NAMALWA (cell line): ENCODE results near the gene RHOBTB3.

Experiments
- DNase-seq: peaks from one replicate; pipeline ENCODE4 v3.0.0-alpha.2; 2015; ENCODE audit warnings: low spot score

RHOBTB3 gene

GRCh38 chr5:95768731-95769130, 37.6 kb downstream of the RHOBTB3 start:
- no peak for DNase-seq

GRCh38 chr5:95770830-95771708, 39.9 kb downstream of the RHOBTB3 start:
- no peak for DNase-seq

- DNase-seq = no peak
These were observed 40.8 kb downstream of the RHOBTB3 start for GRCh38 chr5:95771892-95772291.

- DNase-seq = no peak
These were observed 42.4 kb downstream of the RHOBTB3 start for GRCh38 chr5:95773335-95774059.

GRCh38 chr5:95777441-95777840, 46.3 kb downstream of the RHOBTB3 start:
- DNase-seq = no peak

- DNase-seq = no peak
These were observed 47.7 kb downstream of the RHOBTB3 start for GRCh38 chr5:95778713-95779436.

GRCh38 chr5:95779611-95780010, 48.5 kb downstream of the RHOBTB3 start:
- DNase-seq = no peak

- DNase-seq = no peak
These were observed 49.5 kb downstream of the RHOBTB3 start for GRCh38 chr5:95780597-95780996.

GRCh38 chr5:95781101-95781583, 50.0 kb downstream of the RHOBTB3 start:
- DNase-seq = peak; percentile 89

GRCh38 chr5:95782181-95782580, 51.0 kb downstream of the RHOBTB3 start:
- no peak for DNase-seq

- no peak for DNase-seq
These were observed 52.5 kb downstream of the RHOBTB3 start for GRCh38 chr5:95783661-95784060.

GRCh38 chr5:95784514-95785302, 53.6 kb downstream of the RHOBTB3 start:
- no peak for DNase-seq

- no peak for DNase-seq
These were observed 55.8 kb downstream of the RHOBTB3 start for GRCh38 chr5:95786821-95787418.

- DNase-seq = no peak
These were observed 57.4 kb downstream of the RHOBTB3 start for GRCh38 chr5:95788493-95788892.

- DNase-seq = no peak
These were observed 60.6 kb downstream of the RHOBTB3 start for GRCh38 chr5:95791751-95792150.

GRCh38 chr5:95794070-95794516, 63.0 kb downstream of the RHOBTB3 start:
- DNase-seq = no peak

GRCh38 chr5:95797301-95797700, 66.2 kb downstream of the RHOBTB3 start:
- DNase-seq = no peak

GRCh38 chr5:95798048-95798447, 66.9 kb downstream of the RHOBTB3 start:
- DNase-seq = no peak

GRCh38 chr5:95798545-95798944, 67.4 kb downstream of the RHOBTB3 start:
- DNase-seq = no peak

- no peak for DNase-seq
These were observed 68.2 kb downstream of the RHOBTB3 start for GRCh38 chr5:95799191-95799835.

- DNase-seq = no peak
These were observed 69.4 kb downstream of the RHOBTB3 start for GRCh38 chr5:95800553-95800952.
